Stimulated activated CD8-positive, alpha-beta memory T cell treated with anti-CD3 and anti-CD28 coated beads, Interleukin-4, amount 100 ng/mL, for 1 hour (primary cell): ENCODE results near the gene TSN.
"Not testable (repeated sequence)": the region's sequence is repeated elsewhere in the genome, so short reads cannot be mapped to it uniquely, and the experiment has no call there.

Source experiments
- DNase-seq, 2 donors: peaks; one replicate each; pipeline ENCODE4 v3.0.0-alpha.2; 2020; ENCODE audit warnings: low read depth in 2 of 2, low spot score in 1 of 2

The TSN gene

DNA sequence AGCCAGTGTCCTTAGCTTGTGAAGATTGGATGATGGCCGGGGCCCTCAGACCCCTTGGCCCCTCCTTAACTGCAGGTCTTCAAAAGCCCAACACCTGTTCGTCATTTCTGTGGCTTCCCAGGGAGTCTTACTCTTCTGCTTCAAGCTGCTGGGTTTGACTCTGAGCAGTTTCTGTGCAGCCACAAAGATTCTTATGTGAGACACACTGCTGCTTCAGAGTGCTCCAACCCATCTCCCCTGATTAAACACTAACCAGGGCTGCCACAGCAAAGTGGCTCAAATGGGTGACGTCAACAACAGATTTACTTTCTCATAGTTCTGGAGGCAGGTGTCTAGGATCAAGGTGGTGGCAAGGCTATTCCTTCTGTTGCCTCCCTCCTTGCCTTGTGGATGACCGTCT is 40.8 kb downstream of the TSN start:
- no peak for DNase-seq

DNA sequence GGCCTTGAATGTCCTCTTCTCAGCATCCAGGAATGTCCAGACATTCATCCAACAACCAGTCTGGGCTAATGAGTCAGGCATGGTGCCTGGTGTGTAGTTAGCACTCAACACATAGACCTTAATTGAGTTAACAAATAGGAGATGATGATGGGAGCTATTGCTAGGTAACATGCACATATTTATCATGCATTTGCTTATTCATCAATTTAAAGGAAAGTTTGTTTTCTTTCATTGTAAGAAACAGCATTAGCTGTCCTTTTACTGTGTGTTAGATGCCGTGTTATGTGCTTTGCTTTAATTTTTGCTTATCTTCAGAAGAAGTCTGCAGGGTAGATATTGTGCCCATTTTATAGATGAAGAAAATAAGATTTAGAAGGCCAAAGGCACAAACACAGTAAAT is 43.2 kb downstream of the TSN start:
- no peak for DNase-seq

DNA sequence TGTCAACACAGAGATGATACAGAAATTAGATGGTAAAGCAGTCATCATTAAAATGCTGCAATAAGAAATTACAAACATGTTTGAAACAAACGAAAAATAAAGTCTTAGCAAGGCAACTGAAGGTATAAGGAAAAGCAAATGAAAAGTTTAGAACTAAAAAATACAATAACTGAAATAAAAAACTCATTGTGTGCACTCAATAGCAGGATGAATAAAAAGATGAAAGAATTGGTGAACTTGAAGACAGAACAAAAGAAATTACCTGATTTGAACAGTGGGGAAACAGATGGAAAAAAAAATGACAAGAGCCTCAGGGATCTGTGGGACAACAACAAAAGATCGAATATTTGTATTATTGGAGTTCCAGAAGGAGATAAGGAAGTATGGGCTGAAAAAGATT is 46.5 kb downstream of the TSN start:
- DNase-seq = no peak

DNA sequence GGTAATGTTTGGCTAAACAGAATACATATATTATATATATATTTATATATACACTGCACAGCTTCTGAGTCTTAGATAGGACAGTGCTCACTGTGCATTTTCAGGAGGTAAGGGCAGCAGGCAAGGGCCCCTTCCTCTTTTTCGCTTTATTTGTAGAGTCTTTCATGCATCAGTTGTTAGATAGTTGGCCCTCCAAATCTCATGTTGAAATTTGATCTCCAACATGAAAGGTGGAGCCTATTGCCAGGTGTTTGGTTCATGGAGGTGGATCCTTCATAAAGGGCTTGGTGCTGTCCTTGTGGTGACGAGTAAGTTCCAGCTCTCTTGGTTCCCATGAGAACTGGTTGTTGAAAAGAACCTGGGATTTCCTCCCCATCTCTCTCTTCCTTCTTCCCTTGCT is 48.1 kb downstream of the TSN start:
- no peak for DNase-seq

- DNase-seq = no peak
Observed at GRCh38 chr2:121804340-121804739, 48.9 kb downstream of the TSN start.

DNA sequence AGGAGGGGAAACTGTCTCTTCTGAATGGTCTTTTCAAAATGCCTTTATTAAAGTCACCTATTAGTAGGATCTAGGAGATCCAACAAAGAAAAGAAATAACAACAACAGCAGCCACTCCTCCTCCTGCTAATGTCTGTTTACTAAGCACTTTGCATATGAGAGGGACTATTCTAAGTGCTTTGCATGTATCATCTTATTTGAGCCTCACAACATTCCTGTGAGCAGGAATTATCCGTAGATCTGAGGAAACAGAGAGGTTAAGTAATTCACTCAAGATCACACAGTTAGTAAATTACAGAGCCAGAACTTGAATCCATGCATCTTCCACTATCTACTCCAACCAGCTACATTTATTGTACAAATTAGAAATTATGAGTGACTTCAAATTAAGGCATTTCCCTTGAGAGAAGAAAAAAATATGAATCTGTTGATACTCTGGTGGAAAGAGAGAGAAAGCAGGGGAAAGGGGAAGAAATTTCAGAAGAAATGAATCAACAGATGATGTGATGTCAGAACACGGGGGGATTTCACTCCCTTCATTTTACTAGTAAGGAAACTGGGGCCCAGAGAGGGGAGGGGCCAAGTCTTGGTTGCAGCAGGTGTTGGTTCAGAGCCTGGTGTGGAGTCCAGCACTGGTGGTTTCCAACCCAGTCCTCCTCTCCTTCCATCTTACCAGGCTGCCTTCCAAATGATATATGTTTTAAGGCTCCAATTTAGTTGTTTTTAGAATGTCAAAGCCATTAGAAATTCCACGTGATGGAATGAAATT is 49.7 kb downstream of the TSN start:
- DNase-seq = no peak

- DNase-seq = no peak
Observed at GRCh38 chr2:121805766-121806143, 50.3 kb downstream of the TSN start.

- DNase-seq = not testable (repeated sequence)
Observed at GRCh38 chr2:121807771-121808170, 52.3 kb downstream of the TSN start.

- no peak for DNase-seq
Observed at GRCh38 chr2:121809607-121810006, 54.2 kb downstream of the TSN start.

DNA sequence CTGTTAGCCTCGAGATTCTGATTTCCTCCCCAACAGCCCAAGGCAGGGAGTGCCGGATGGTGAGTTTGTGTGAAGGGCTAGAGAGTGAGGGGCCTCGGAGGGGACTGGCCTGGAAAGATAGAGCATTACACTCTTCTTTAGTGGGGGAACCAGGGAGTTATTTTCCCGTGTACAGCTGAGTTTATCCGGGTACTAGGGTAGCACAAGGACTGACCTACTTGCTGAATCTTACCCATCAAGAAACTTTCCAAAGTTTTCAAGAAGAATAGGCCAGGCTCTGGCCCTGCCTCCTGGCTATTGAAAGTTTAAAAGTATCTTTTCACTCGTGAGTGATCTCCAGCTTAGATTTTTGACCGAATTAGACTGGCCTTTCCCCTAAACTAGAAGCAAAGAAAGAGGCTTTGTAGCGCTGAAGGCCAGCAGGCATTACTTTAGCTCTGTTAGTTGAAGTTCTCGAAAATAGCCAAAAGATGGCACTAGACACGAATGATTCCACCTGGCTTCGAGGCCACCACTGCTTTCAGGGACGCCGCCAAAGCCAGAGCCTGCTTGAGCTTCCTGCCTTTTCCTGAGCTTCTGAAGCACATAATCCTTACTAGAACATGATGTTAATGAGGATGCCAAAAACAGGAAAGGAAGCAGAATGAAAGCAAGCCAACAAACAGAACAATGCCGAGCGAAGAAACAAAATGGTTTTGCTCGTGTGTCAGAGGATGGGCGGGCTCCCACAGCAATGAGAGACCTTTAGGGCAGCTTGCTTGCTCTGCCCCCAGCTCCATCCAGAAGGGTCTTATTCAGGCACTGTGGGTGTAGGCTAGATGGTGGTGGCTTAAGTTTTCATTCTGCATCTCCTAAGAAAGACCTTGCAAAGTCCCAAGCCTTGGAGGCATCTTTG is 55.8 kb downstream of the TSN start:
- no peak for DNase-seq

- not testable (repeated sequence) for DNase-seq
Observed at GRCh38 chr2:121813083-121813482, 57.6 kb downstream of the TSN start.

DNA sequence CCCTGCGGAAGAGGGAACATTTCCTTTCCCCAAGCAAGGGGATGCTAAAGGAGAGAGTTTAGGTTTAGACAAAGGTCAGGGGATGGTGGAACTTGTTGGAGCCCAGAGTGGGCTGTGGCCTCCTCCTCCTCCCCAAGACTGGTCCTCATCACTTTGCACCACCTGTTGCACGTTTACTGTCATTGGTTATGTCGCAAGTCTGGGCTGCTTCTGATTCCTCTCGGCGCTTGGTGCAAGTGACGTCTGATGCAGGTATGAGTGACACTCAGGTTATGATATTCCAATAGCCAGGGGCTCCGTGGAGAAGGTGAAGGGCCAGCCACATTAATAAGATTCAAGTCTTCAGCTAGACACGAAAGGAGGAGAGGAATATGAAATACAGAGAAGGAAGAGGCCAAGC is 59.8 kb downstream of the TSN start:
- no peak for DNase-seq

DNA sequence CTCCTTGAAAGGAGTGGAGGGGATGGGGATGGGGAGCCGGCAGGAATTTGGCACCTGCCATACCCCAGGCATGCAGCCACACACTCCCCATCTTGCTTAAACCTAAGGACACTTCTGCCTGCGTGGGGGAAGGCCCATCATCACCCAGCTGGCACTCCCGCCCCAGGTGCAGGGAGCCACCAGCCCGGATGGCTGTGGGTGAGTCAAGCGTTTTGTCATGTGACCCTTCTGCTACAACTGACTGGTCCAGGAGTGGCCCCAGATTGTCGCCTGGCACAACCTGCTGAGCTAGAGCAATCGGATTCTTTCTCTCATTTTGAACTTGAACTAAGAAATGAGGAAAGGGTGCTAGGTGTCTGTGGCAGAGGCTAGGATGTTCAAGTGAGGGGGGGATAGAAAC is 61.3 kb downstream of the TSN start:
- DNase-seq = no peak

- not testable (repeated sequence) for DNase-seq
Observed at GRCh38 chr2:121817304-121817703, 61.9 kb downstream of the TSN start.
